GM10266 (cell line): ENCODE data around the gene PCBP3.
"Not testable (repeated sequence)": the region's sequence is repeated elsewhere in the genome, so short reads cannot be mapped to it uniquely, and the experiment has no call there.

Source experiments
- DNase-seq: peaks from one replicate; pipeline ENCODE4 v3.0.0; 2012; ENCODE audit errors: extremely low spot score
- CTCF ChIP-seq: IDR thresholded peaks from 2 replicates; pipeline ENCODE4 v1.5.1; 2012; ENCODE audit warnings: mild to moderate bottlenecking, low read depth; ENCODE audit not compliant: control insufficient read depth, insufficient read depth; ENCODE audit errors: missing control alignments

PCBP3 gene

DNA sequence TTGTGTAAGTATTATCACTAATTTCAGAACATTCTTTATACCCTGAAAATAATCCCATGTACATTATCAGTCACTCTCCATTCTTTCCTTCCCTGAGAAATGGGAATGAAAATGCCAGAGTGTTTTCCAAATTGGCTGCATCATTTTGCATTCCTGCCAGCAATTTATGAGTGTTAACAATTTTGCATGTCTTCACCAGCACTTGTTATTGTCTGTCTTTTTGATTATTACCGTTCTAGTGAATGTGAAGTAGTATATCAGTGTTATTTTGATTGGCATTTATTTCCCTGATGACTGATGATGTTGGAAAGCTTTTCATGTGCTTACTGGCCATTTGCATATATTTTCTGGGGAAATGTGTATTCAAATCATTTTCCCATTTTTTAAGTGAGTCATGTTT lies 71.9 kb downstream of the PCBP3 start:
- no peak for DNase-seq
- TF ChIP-seq CTCF, result no peak

- TF ChIP-seq CTCF, result no peak
- no peak for DNase-seq
Observed at GRCh38 chr21:45718413-45718812, 74.9 kb downstream of the PCBP3 start.

DNA sequence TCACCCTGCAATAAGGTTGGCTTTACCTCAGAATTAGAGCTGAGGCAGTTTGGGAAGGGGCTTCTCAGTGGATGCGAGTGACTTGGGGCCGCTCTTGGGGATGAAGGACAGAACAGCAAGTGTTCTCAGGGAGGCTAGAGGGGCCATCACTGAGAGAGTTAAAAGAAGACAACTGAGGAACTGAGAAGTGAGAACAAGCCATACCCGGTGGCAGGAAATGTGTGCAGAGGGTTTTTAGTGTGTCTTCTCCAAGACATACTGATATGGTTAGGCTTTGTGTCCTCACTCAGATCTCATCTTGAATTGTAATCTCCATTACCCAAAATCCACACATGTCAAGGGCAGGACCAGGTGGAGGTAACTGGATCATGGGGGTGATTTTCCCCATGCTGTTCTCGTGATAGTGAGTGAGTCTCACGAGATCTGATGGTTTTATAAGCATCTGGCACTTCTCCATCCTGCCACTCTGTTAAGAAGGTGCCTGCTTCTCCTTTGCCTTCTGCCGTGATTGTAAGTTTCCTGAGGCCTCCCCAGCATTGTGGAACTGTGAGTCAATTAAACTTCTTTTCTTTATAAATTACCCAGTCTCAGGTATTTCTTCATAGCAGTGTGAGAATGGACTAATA lies 75.8 kb downstream of the PCBP3 start:
- DNase-seq, result no peak
- TF ChIP-seq CTCF, result no peak

DNA sequence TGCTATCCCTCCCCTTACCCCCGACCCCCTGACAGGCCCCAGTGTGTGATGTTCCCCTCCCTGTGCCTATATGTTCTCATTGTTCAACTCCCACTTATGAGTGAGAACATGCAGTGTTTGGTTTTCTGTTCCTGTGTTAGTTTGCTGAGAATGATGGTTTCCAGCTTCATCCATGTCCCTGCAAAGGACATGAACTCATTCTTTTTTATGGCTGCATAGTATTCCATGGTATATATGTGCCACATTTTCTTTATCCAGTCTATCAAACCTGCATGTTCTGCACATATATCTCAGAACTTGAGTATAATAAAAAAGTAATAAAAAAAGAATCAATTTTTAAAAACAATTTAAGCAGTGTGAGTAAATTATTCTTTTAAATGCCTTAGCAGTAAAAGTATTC lies 76.7 kb downstream of the PCBP3 start:
- not testable (repeated sequence) for DNase-seq

DNA sequence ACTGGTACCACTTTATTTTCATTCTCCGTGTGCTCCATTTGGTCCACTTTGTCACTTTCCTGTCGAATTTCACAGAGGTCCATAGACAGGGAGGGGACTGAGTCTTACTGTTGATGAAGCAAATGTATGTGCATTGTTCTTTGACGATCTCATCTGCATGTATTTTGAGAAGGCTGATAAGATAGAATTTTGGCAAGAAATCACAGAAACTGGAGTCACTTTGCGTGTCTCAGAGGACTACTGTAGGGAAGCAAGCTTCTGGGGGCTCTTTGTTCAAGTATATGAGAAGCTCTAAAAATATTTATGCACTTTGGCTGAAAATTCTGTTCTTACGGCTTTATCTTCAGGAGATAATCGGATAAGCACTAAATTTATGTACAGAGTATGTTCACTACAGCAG lies 78.1 kb downstream of the PCBP3 start:
- TF ChIP-seq CTCF, result no peak

GRCh38 chr21:45723049-45723958 lies 79.8 kb downstream of the PCBP3 start:
- TF ChIP-seq CTCF, result no peak

More for the DNA sequence above, 78.1 kb downstream of the PCBP3 start:
- DNase-seq, result no peak

GRCh38 chr21:45724345-45724961 lies 80.9 kb downstream of the PCBP3 start:
- no peak for DNase-seq
- TF ChIP-seq CTCF, result no peak

More at GRCh38 chr21:45723049-45723958, 79.8 kb downstream of the PCBP3 start:
- DNase-seq, result no peak
